ENCODE measurements around the gene ARRDC1. TPM values are rescaled to one million over a fixed set of nuclear protein-coding genes. Genes with fewer than 3 reads are reported as not detected.
A peak's percentile ranks its signal among the peaks of the same experiment; 100 is the strongest.

Gene ARRDC1
- total and polyA plus RNA-seq, 2 experiments from 2014 or later: 73.9 to 82.9 TPM

GRCh38 chr9:137581361-137582285, 23.9 kb upstream of the ARRDC1 start:
- peaks cover 14% of the 10 kb centered on the region for H3K4me1 ChIP-seq (ENCODE audit: low read depth)
- H3K9me3 ChIP-seq (ENCODE audit: low read depth): no peaks in the 10 kb centered on the region
- TF ChIP-seq CTCF (IDR thresholded peaks at IDR 0.05; ENCODE audit: low read depth, low read length): no peak
- no peak for DNase-seq (ENCODE audit: low read depth in 1 of 2, low spot score in 1 of 2)
- H3K4me3 ChIP-seq: no peak overlapping the region
- H3K27me3 ChIP-seq: no peaks in the 10 kb centered on the region
- H3K36me3 ChIP-seq: peaks cover 9% of the 10 kb centered on the region
- no peak overlapping the region for H3K27ac ChIP-seq

- Histone ChIP-seq H3K27ac (no peak overlapping the region), H3K27me3 (no peaks in the 10 kb centered on the region), H3K4me3 (no peak overlapping the region), H3K4me1 (ENCODE audit: low read depth) (peaks cover 9% of the 10 kb centered on the region), H3K36me3 (peaks cover 16% of the 10 kb centered on the region), H3K9me3 (ENCODE audit: low read depth) (no peaks in the 10 kb centered on the region)
- TF ChIP-seq CTCF (IDR thresholded peaks at IDR 0.05; ENCODE audit: low read depth, low read length): peak; percentile 22
- DNase-seq (ENCODE audit: low read depth in 1 of 2, low spot score in 1 of 2): peak in 1 of 2 donors; percentile 30
Measured at GRCh38 chr9:137582286-137582860, 23.1 kb upstream of the ARRDC1 start.

- Histone ChIP-seq H3K4me1 (ENCODE audit: low read depth) (peaks cover 3% of the 10 kb centered on the region), H3K27ac (no peak overlapping the region), H3K9me3 (ENCODE audit: low read depth) (no peaks in the 10 kb centered on the region), H3K4me3 (no peak overlapping the region), H3K27me3 (no peaks in the 10 kb centered on the region), H3K36me3 (peaks cover 24% of the 10 kb centered on the region)
- no peak for DNase-seq (ENCODE audit: low read depth in 1 of 2, low spot score in 1 of 2)
- TF ChIP-seq CTCF (IDR thresholded peaks at IDR 0.05; ENCODE audit: low read depth, low read length): no peak
Measured at GRCh38 chr9:137583347-137583746, 22.1 kb upstream of the ARRDC1 start.

GRCh38 chr9:137583957-137584356, 21.5 kb upstream of the ARRDC1 start:
- H3K27me3 ChIP-seq: no peaks in the 10 kb centered on the region
- TF ChIP-seq CTCF (IDR thresholded peaks at IDR 0.05; ENCODE audit: low read depth, low read length): no peak
- H3K27ac ChIP-seq: no peak overlapping the region
- peaks cover 24% of the 10 kb centered on the region for H3K36me3 ChIP-seq
- H3K4me1 ChIP-seq (ENCODE audit: low read depth): peaks cover 3% of the 10 kb centered on the region
- H3K4me3 ChIP-seq: no peak overlapping the region
- H3K9me3 ChIP-seq (ENCODE audit: low read depth): no peaks in the 10 kb centered on the region
- DNase-seq (ENCODE audit: low read depth in 1 of 2, low spot score in 1 of 2): no peak

GRCh38 chr9:137586854-137587253, 18.6 kb upstream of the ARRDC1 start:
- no peak for DNase-seq (ENCODE audit: low read depth in 1 of 2, low spot score in 1 of 2)
- no peak overlapping the region for H3K27ac ChIP-seq
- H3K27me3 ChIP-seq: no peaks in the 10 kb centered on the region
- H3K4me1 ChIP-seq (ENCODE audit: low read depth): peaks cover 4% of the 10 kb centered on the region
- H3K36me3 ChIP-seq: peaks cover 24% of the 10 kb centered on the region
- no peak overlapping the region for H3K4me3 ChIP-seq
- H3K9me3 ChIP-seq (ENCODE audit: low read depth): no peaks in the 10 kb centered on the region
- TF ChIP-seq CTCF (IDR thresholded peaks at IDR 0.05; ENCODE audit: low read depth, low read length): no peak

All from cardiac muscle cell (in vitro differentiated cells and primary cell).